ENCODE measurements around the gene MSL1. TPM values are rescaled to one million over a fixed set of nuclear protein-coding genes. Genes with fewer than 3 reads are reported as not detected.
A peak's percentile ranks its signal among the peaks of the same experiment; 100 is the strongest.

The MSL1 gene
- total and polyA plus RNA-seq, 10 donors, result 52.6 to 154 (median 120) TPM

DNA sequence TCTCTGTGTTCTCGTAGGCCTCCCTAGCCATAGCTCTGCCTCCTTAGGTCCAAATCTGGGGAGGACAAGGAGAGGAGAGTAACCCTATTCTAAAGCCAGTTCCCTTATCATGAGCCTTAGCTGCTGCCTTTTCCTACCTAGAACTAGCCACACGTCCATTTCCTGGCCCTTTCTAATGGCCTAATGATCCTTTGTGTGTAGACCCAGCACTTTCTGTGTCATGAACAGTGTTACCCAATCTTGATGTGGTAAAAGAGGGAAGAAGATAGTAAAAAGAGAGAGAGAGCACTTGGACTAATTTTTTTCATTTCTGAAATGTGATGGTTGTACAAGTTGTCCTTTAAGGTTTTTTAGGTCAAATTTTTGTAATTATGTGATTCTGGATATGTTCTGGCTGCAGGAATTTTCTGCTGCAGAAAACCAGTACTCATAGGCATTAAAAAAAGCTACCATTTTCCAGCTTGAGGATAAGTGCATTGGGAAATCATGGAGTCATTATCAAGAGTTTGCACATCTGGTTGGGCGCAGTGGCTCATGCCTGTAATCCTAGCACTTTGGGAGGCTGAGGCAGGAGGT is 36.8 kb downstream of the MSL1 start:
- no peak for DNase-seq
- WGBS, 5 donors, result 57 to 76% (median 70%) methylated on average over 3 of the region's 3 CpGs
- intact Hi-C loops (cut with DNase I; ENCODE audit: low total_unique reads), result no loop called here
- peak overlapping the region in 7 of 8 donors; percentile 31 to 78 (median 54) for H3K27ac ChIP-seq
- H3K4me1 ChIP-seq, result peaks cover 0 to 61% (median 27%) of the 10 kb centered on the region in 6 donors
- TF ChIP-seq POLR2A (IDR thresholded peaks at IDR 0.05) (no peak), POLR2AphosphoS5 (IDR thresholded peaks at IDR 0.05) (no peak)
- TF ChIP-seq, protein P1, sequence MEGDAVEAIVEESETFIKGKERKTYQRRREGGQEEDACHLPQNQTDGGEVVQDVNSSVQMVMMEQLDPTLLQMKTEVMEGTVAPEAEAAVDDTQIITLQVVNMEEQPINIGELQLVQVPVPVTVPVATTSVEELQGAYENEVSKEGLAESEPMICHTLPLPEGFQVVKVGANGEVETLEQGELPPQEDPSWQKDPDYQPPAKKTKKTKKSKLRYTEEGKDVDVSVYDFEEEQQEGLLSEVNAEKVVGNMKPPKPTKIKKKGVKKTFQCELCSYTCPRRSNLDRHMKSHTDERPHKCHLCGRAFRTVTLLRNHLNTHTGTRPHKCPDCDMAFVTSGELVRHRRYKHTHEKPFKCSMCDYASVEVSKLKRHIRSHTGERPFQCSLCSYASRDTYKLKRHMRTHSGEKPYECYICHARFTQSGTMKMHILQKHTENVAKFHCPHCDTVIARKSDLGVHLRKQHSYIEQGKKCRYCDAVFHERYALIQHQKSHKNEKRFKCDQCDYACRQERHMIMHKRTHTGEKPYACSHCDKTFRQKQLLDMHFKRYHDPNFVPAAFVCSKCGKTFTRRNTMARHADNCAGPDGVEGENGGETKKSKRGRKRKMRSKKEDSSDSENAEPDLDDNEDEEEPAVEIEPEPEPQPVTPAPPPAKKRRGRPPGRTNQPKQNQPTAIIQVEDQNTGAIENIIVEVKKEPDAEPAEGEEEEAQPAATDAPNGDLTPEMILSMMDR (IDR thresholded peaks at IDR 0.05 in 8 of 11, conservative IDR thresholded peaks at IDR 0.05 in 3 of 11), result no peak
- H3K4me3 ChIP-seq, result no peak overlapping the region
- no peaks in the 10 kb centered on the region for H3K27me3 ChIP-seq (replicated peaks in 1 of 7)
- peaks cover 0 to 89% (median 53%) of the 10 kb centered on the region in 6 donors for H3K36me3 ChIP-seq
- no peaks in the 10 kb centered on the region for H3K9me3 ChIP-seq

DNA sequence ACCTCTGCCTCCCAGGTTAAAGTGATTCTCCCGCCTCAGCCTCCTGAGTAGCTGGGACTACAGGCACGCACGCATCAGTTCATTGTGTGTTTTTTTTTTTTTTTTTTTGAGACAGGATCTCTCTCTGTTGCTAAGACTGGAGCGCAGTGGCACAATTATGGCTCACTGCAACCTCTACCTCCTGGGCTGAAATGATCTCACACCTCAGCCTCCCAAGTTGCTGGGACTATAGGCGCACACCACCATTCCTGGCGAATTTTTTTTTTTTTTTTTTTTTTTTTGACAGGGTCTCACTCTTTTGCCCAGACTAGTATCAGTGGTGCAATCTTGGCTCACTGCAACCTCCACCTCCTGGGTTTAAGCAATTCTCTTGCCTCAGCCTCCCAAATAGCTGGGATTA is 37.7 kb downstream of the MSL1 start:
- peak overlapping the region in 1 of 8 donors; percentile 78 for H3K27ac ChIP-seq
- WGBS, 5 donors, result 88 to 92% (median 89%) methylated on average over 6 of the region's 6 CpGs
- H3K36me3 ChIP-seq, result peaks cover 0 to 89% (median 53%) of the 10 kb centered on the region in 6 donors
- TF ChIP-seq POLR2A (IDR thresholded peaks at IDR 0.05), result no peak
- TF ChIP-seq, protein P1 (IDR thresholded peaks at IDR 0.05 in 8 of 11, conservative IDR thresholded peaks at IDR 0.05 in 3 of 11), result no peak
- TF ChIP-seq POLR2AphosphoS5 (IDR thresholded peaks at IDR 0.05), result no peak
- H3K27me3 ChIP-seq (replicated peaks in 1 of 7), result no peaks in the 10 kb centered on the region
- peaks cover 0 to 53% (median 23%) of the 10 kb centered on the region in 6 donors for H3K4me1 ChIP-seq
- no peaks in the 10 kb centered on the region for H3K9me3 ChIP-seq
- no peak for DNase-seq
- no peak overlapping the region for H3K4me3 ChIP-seq
- intact Hi-C loops (cut with DNase I; ENCODE audit: low total_unique reads), result no loop called here

DNA sequence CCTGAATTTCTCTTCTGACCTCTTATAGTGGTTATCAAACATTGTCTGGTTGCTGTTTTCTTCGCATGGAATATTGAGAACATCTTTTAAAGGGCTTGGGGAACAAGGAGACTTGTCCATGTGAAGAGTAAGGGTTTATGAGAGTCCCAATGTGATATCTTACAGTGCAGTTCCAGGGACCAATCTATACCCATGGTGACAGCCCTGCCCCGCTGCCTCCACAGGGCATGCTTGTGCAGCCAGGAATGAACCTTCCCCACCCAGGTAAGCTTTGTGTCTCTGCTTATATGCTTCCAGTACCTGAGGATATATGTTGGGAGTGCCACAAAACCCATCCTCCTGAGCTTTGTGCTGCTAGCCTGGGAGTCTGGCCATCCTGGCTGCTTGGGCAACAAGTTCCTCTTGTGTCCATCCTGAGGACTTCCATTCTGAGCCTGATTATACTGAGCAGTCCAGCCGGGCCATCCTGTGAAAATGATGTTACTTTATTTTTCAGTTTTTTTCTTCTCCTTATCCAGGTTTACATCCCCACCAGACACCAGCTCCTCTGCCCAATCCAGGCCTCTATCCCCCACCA is 46.0 kb downstream of the MSL1 start:
- no peaks in the 10 kb centered on the region for H3K27me3 ChIP-seq (replicated peaks in 1 of 7)
- H3K36me3 ChIP-seq, result peaks cover 3 to 100% (median 93%) of the 10 kb centered on the region in 6 donors
- 95 to 98% (median 97%) methylated on average over 3 of the region's 3 CpGs for WGBS, 5 donors
- H3K27ac ChIP-seq, result peak overlapping the region in 5 of 8 donors; percentile 27 to 50 (median 40)
- TF ChIP-seq POLR2A (IDR thresholded peaks at IDR 0.05), result no peak
- TF ChIP-seq POLR2AphosphoS5 (IDR thresholded peaks at IDR 0.05), result no peak
- TF ChIP-seq, protein P1 (IDR thresholded peaks at IDR 0.05 in 8 of 11, conservative IDR thresholded peaks at IDR 0.05 in 3 of 11), result no peak
- no peak overlapping the region for H3K4me3 ChIP-seq
- H3K9me3 ChIP-seq, result no peaks in the 10 kb centered on the region
- DNase-seq, result no peak
- H3K4me1 ChIP-seq, result peaks cover 0 to 23% (median 5%) of the 10 kb centered on the region in 6 donors
- intact Hi-C loops (cut with DNase I; ENCODE audit: low total_unique reads), result loop anchor here (10.0 kb wide), 1 partner anchor 133 kb away; no protein-coding TSS in a partner anchor

DNA sequence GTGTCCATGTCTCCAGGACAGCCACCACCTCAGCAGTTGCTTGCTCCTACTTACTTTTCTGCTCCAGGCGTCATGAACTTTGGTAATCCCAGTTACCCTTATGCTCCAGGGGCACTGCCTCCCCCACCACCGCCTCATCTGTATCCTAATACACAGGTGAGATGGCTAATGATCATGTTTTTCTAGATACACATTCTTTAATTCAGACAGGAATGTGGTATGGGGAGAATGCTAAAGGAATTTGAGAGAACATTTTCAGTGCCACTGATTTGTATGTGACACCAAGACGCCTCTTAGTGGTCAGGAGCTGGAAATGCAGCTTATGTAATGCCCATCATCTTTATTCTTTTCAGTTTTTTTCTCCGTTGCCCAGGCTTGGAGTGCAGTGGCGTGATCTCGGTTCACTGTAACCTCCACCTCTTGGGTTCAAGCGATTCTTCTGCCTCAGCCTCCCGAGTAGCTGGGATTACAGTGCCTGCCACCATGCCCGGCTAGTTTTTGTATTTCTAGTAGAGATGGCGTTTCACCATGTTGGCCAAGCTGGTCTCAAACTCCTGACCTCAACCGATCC is 46.6 kb downstream of the MSL1 start:
- Histone ChIP-seq H3K4me1 (peaks cover 0 to 23% (median 5%) of the 10 kb centered on the region in 6 donors), H3K4me3 (no peak overlapping the region), H3K9me3 (no peaks in the 10 kb centered on the region), H3K36me3 (peaks cover 3 to 100% (median 90%) of the 10 kb centered on the region in 6 donors), H3K27ac (peak overlapping the region in 5 of 8 donors; percentile 27 to 50 (median 40)), H3K27me3 (replicated peaks in 1 of 7) (no peaks in the 10 kb centered on the region)
- WGBS, 5 donors, result 43 to 54% (median 46%) methylated on average over 11 of the region's 11 CpGs
- intact Hi-C loops (cut with DNase I; ENCODE audit: low total_unique reads), result loop anchor here (10.0 kb wide), 1 partner anchor 134 kb away; no protein-coding TSS in a partner anchor
- DNase-seq, result no peak
- TF ChIP-seq POLR2AphosphoS5 (IDR thresholded peaks at IDR 0.05) (peak in 1 of 3 donors; percentile 15), POLR2A (IDR thresholded peaks at IDR 0.05) (no peak)
- TF ChIP-seq, protein P1 (IDR thresholded peaks at IDR 0.05 in 8 of 11, conservative IDR thresholded peaks at IDR 0.05 in 3 of 11), result peak; percentile 77 to 94 (median 88)
